GM19395 (cell line): ENCODE data around the gene GRID2.
"Not testable (repeated sequence)": the region's sequence is repeated elsewhere in the genome, so short reads cannot be mapped to it uniquely, and the experiment has no call there.

Source experiments
- ATAC-seq: cut with Tn5 transposase; IDR thresholded peaks from one replicate; pipeline ENCODE4 v1.9.1; 2021; ENCODE audit warnings: mild to moderate bottlenecking, moderate library complexity; ENCODE audit not compliant: unreplicated experiment

Gene GRID2

DNA sequence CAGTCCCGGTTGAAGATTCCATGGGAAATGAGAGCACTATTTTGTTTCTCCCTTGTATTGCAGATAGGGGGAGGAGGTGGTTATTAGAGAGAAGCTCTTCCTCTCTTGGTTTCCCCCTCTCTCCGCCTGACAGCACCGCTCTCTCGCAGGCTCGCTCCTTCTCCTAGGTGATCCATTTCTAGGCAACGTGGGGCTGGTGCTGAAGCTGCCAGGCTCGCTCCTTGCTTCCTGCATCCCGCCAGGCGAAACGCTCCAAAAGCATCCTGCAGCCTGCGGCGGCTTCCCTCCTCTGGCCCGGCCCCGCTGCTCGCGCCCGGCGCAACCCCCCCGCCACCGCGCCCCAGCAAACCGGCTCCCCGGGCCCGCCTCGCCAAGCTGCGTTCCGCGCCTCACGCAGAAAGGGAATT is at the start of gene GRID2:
Gene GRID2, plus strand, starts transcription at position 346 of the 407 bp plus-strand sequence.
- ATAC-seq = no peak

DNA sequence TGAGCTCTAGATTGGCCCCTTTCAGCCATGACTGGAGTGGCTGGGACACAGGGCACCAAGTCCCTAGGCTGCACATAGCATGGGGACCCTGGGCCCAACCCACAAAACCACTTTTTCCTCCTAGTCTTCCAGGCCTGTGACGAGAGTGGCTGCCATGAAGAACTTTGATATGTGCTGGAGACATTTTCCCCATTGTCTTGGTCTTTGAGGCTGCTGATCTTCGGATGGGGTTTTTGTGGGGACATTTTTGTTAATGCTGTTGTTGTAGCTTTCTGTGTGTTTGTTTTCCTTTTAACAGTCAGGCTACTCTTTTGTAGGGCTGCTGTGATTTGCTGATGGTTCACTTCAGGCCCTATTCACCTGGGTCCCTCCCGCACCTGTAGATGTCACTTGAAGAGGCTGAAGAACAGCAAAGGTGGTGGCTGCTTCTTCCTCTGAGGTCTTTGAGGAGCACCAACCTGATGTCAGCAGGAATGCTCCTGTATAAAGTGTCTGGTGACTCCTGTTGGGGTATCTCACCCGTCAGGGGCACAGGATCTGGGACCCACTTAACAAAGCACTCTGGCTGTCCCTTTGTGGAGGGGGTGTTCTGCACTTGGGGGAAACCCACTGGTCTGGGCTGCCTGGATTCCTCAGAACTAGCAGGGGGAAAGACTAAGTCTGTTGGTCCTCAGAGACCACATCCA is 49.6 kb upstream of the GRID2 start:
- no peak for ATAC-seq

DNA sequence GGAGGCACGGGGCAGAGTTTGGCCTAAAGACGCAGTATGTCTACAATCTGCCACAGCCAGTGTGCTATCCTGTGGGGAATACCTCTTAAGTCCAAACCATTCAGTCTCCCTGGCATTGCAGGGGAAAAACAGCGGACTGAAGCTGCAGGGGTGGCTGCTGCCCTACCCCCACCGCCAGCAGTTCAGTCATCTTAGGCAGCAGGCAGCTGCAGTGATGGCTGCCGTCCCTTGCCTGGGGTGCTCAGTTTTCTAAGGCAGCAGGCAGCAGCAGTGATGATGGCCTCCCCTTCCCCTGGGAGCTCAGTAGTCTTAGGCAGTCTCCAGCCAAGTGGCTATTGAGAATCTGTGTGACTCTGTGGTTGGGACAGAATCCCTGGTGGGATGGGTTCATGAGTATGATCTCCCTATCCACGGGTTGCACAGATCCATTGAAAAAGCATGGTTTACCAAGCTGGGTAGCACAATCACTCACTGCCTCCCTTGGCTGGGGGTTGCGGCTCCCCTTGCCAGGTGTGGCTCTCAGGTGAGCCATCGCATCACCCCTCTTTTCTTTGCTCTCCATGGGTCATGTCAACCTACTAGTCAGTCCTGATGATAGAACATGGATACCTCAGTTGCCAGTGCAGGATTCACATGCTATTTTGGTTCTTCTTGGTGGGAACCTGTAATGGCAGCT is 48.9 kb upstream of the GRID2 start:
- no peak for ATAC-seq

DNA sequence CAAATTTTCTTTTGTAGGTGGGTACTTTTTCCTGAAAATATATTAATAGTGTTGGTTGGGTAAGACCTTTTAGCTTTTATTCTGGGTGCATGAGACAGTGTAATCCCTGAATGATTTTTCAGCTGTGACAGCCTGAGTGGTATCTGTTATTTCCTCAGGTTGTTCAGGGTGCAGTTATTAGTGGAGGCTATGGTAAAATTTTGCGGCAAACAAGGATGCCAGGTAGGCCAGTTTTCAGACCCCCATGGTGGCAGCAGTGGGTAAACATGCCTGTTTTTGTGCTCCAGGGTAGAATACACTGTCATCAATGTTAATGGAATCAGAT is 47.9 kb upstream of the GRID2 start:
- no peak for ATAC-seq

DNA sequence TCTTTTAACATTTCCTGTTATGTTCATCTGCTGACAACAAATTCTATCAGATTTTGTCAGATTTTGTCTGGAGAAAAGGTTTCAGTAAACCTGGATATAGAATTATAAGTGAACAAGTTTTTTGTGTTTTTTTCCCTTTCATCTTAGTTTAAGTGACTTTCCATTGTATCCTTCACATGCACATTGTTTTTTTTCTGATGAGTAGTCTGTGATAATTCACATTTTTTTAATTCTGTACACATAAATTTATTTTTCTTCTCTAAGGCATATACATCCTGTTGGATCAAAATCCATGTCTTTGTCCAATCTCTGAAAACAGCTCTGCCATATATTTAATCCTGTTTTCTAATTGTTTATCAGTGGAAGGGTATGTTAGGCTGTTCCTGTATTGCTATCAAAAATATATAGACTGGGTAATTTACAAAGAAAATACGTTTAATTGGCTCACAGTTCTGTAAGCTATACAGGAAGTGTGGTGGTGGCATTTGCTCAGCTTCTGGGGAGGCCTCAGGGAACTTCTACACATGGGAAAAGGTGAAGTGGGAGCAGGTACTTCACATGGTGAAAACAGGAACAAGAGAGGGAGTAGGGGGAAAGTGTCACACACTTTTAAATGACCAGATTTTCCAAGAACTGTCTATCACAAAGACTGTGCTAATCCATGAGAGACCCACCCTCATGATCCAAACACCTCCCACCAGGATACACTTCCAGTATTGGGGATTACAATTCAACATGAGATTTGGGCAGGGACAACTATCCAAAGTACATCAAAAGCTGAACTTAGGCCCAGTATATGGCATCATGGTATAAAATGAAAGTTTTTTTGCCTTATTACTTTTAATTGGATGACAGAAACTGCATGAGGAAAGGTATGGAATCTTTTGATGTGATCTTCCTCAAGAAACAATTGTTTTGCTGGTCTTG is 45.6 kb upstream of the GRID2 start:
- no peak for ATAC-seq

DNA sequence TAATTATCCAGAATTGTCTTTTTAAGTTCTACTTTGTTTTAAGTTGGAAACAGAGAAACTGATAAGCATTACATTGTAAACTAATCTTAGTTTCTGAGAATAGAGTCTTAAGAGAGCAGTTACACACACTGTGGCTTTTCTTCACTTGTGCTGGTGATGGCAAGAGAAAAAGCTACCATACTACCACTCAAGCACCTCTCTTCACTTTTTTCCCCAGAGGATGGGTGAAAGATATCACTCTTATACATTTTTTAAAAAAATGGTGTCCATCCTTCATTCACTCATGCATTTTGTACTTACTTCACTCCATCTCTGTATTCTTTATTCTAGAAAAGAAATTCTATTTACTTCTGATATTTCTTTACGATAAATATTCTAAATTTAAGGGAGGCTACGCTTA is 42.5 kb upstream of the GRID2 start:
- ATAC-seq = no peak

DNA sequence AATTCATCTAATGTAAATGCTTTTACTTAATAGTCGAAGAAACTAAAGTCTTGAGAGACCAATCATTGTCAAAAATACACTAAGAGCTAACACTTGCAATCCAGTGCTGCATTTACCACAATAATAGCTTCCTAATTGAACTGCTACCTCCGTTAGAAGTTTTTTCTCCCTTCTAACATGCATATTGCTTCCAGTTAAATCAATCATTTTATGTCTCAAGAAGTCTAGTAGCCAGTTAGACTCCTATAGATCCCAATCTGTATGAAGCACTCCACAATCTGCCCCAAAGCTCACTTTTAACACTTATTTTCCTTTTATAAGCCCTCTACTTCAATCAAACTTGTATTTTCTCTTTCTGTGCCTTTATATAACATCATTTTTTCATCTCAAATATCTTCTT is 41.4 kb upstream of the GRID2 start:
- no peak for ATAC-seq

DNA sequence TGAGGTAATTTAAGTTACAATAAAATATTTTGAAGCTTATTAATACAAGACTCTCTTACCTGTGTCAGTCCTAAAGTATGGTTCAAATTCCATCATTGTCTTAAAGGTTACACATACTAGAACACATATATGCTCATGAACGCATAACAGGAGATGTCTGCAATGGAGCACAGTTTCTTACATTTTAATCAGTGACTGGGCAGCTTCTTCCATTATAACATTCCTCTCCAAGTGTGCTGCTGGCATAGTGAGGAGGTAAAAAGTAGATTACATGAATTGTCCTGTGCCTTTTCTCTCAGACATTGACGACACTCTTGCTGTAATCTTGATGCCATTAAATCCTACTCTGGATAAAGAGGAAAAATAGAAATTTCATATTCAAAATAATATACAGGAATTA is 40.8 kb upstream of the GRID2 start:
- no peak for ATAC-seq

DNA sequence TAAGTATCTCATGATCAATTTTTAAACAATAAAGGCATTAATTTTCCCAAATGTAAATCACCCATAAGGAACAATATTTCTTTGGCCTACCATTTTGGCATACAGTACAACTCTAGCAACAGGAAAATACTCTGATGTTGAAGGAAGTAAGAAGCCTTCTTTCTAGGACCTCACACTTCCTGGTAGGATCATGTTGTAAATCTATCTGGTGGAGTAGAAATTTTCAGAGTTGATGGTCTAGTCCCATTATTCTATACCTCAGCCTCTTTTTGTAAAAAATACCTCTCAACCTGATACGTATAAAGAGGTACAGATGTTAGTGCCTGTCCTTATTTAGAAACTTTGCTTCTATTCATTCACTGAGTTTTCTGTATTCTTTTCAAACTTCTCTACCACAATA is 40.2 kb upstream of the GRID2 start:
- no peak for ATAC-seq

DNA sequence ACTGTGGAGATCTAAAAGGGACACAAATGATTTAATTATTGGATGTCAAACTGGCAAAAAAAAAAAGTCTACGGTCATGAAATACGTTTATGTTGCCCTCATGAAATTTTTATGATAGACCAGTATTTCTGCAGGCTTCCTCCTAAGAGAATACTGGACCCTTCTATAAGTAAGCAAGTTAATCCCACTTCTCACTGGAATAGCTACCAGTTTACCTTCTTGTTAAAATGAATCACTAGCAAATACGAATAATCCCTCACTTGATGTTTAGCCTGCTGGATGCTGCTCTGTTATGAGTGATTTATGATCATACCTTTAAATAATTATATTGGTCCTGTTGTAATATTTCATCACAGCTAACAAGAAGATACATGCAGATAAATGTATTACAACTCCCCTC is 39.6 kb upstream of the GRID2 start:
- no peak for ATAC-seq

DNA sequence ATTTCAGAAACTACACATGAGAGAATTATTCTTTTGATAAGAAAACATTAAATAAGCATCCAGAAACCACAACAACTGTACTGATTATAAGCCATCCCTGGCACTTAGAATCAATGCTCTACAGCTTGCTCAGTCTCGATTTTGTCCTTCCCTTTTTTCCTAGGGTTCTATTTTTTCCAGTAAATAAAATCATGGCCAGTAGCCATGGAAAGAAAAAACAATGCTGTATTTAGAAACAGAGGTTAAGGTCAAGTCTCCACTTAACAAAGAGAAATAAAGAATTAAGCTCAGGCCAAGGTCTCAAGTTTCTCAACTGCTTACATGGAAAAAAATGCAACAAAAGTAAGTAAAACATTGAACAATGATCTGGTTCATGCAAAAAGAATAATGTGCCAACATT is 38.7 kb upstream of the GRID2 start:
- ATAC-seq = no peak

DNA sequence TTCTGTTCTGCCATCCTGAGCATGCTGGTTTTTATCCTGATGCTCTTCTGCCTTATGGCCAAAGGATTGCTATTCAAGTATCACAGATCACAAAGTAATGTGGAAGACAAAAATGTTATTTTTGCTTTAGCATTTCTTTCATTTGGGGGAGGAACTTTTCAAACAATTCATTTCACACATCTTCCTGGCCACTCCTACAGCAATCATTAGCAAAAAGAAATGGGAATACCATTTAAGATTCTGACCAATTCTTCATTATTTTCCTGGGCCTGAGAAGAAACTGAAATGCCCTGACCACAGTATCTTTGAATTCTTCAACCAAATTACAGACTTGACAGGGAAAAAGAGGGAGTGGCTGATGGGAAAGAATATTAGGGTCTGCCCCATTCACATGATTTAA is 38.0 kb upstream of the GRID2 start:
- ATAC-seq = no peak

DNA sequence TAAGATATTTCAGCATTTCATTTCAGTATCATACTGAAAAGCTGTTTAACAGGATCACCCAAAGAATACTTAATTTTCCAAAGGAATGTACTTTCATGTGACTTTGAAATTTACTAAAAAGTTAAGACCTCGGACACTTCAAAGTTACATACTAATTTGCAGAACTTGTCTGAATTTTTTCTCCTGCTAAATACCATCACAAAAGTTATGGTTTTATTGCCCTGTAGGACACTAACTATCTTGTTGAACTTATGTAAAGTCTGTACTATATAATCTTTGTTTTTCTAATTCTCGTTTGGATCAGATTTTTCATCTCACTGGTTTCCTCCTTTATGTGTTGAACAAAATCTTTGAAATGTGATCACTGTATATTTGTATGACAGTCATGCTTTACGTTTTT is 37.2 kb upstream of the GRID2 start:
- no peak for ATAC-seq

DNA sequence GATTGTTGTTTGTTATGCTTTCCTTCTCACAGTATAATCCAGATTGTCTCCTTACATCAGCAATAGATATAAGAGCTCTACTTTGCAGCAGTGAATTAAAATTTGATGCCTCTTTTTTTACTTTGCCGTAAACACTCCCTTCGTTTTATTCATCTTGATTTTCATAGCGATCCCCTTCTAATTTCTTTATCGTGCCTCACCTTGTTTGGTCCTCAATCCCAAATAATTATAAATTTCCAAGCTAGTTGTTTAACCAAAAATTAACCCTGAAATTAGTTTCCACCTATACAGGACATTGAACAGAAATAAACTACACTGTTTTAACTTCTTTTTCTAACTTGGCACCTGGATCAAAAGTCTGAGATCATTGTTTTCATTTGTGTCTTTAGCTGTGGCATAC is 35.1 kb upstream of the GRID2 start:
- no peak for ATAC-seq

DNA sequence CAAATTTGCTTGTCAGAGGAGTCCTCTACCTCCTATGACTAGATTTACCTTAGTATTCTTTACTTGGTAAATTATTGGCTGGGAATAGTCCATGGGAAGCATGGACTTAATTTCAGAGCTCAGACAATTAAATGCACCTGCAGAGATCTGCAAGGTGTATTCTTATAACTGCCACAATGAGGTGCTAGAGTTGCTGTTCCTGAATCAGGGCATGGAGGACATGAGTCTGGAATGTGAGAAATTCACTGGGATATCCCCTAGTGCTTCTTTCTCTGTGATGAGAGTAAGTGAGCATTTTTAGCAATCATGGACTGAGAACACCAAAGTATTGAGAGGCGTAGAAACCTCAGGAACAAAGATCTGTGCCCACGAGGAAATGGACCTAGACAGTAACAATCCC is 32.9 kb upstream of the GRID2 start:
- no peak for ATAC-seq

DNA sequence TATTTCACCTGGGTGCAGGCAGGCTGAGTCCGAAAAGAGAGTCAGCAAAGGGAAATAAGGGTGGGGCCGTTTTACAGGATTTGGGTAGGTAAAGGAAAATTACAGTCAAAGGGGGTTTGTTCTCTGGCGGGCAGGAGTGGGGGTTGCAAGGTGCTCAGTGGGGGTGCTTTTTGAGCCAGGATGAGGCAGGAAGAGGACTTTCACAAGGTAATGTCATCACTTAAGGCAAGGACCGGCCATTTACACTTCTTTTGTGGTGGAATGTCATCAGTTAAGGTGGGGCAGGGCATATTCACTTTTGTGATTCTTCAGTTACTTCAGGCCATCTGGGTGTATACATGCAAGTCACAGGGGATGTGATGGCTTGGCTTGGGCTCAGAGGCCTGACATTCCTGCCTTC is 32.2 kb upstream of the GRID2 start:
- ATAC-seq = not testable (repeated sequence)

DNA sequence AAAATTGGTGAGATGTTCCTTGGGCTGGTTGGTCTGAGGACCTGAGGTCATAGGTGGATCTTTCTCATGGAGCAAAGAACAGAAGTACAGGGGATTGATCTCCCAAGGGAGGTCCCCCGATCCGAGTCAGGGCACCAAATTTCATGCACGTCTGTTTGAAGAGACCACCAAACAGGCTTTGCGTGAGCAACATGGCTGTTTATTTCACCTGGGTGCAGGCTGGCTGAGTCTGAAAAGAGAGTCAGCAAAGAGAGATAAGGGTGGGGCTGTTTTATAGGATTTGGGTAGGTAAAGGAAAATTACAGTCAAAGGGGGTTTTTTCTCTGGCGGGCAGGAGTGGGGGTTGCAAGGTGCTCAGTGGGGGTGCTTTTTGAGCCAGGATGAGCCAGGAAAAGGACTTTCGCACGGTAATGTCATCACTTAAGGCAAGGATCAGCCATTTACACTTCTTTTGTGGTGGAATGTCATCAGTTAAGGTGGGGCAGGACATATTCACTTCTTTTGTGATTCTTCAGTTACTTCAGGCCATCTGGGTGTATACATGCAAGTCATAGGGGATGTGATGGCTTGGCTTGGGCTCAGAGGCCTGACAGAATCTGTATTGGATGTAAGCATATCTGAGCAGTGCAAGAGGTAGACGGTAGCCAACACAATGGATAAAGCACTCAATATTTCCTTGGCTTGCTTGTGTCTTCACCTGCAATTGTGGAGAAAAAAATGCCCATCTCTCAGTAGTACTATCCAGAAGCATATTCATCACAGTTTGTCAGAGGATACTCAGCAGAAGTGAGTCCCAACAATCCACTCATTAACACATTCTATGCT is 26.5 kb upstream of the GRID2 start:
- ATAC-seq = not testable (repeated sequence)

DNA sequence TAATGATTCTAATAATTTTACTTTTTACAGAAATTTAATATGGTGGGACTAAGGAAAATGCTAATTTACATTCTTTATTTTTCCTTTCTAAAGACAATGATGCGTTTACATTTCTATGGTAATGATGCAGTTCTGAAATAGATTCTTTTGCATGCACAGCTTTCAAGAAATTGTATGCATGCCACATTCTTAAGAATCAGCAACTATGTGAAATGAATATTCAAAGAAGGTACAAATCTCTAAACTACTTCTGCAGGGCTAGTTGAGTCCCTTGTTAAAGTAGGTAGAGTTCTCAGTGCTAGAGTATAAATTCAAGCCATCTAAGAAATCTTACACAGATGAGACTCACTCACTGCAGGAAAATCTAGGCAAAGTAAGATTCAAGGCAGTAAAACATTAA is 24.5 kb upstream of the GRID2 start:
- no peak for ATAC-seq

DNA sequence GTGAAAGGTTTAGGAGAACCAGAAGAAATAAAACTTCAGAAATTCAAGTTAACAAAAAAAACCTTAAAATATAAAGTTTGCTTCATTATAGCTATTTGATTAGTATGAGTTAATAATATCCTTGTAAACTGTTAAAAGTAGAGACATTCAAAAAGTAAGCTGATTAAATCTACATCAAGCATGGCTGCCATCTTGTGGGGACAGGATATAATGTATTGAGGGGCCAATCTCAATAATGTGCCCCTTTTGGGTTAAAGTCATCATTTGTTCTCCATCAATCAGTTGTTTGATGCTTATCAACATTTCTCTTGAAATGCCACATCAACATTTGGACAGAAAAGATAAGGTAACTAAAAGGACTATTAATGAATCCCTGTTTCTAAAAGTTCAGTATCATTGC is 4.6 kb upstream of the GRID2 start:
- no peak for ATAC-seq

DNA sequence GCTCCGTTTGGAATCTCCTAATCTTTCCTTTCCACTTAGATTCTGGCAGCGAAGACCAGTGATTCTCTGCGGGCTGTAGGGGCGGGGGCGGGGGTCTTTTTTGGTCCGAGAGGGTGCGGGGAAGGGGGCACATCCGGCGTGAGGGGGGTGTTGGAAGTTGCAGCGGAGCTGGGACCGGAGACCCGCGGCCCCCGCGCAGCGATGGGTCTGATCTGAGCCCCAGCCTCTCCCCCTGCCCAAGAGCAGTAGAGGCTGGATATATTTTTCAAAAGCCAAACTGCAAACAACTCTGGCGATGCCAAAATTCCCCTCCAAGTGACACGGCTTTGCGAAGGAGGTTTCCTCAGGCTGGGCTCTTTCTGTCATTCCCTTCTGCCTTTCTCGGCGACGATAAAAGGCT is 355 bp downstream of the GRID2 start:
- ATAC-seq = no peak

DNA sequence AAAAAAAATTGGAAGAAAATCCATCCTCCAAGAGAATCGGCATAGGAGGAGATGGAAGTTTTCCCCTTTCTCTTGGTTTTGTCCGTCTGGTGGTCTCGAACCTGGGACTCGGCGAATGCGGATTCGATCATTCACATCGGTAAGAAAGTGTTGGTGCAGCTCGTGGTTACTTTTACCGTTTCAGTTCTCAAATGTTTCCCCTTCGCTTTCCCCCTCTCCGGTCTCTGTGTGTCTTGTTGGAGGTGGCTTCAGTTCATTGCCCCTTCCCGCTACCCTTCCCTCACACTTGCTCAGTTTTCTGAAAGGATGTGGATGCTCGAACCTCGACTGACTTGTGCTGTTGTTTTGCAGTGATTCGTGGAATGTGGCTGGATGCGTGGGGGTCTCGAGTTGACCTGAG is 840 bp downstream of the GRID2 start:
- ATAC-seq = no peak
